GM21723 (cell line): ENCODE measurements around the gene HOXB5.

Source experiments
- ATAC-seq: cut with Tn5 transposase; IDR thresholded peaks from one replicate; pipeline ENCODE4 v1.9.1; 2021; ENCODE audit warnings: mild to moderate bottlenecking, moderate library complexity; ENCODE audit not compliant: unreplicated experiment

HOXB5 gene

DNA sequence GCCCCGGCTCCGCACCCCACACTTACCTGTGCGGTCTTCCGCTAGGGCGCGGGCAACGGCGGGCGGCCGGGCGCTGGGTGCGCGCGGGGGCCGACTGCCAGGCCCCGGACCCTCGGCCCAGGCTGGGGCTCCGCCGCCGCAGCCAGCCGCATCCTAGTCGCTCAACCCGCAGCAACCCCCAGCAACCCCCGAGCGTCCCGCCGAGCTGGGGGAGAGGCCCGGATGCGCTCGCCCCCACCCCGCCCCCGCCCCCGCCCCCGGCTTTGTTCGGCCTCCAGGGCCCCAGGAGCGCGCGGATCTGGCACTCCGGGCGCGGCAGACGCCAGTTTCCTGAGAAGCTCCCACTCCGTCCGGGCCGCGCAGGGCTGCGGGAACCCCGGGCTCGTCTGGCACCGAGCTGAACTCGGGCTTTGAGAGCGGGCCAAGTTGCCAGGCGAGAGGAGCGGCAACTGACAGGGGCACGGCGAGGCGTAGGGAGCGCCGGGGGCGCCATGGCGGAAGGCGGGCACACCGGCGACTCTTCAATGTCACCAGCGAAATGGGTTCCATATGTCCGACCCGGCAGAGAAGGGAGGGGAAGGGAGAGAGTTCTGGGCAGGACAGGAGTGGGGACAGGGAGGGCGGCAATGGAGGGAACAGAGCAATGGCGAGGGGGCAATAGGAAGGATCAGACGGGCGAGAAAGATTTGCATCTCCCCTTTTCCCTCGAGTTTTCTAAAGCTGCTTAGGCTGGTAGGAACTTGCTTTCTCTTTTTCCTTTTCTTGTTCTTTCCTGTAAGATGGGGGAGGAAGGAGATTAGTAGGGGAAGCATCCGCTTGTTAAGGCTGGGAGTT is 29.2 kb downstream of the HOXB5 start:
- no peak for ATAC-seq

DNA sequence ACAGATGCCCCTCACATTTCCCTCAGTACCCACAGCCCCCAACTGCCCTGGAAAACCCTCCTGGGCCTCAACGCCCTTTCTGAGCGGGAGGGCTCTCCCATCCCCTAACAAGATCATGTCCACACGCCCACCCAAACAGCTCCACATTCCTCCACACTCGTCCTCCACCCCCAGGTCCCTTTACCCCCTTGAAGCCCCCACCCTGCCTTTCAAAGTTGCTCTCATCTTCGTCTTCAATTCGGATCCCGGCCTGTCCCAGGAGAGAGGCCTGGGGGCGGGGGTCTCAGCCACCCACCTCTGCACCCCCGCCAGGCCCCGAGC is 29.8 kb downstream of the HOXB5 start:
- no peak for ATAC-seq

DNA sequence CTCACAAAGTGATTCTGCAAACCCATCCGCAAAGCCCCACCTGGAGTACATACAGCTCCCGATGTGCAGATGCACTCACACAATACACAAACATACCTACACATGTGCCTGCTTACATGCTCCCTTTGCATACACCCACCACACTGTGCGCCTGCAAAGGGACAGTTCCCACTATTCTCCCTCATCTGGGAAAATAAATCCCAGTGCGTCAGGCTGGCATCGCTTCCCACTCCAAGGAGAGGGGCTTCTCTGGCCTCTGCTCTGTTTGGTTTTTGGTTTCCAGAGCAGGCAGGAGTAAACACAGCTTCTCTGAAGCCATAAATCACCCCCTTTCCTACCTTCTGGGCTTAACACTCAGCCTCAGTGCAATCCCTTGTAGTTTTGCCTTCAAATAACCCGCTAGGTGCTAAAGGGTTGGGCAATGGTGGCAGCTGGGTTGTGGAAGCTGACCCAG is 30.2 kb downstream of the HOXB5 start:
- ATAC-seq, result no peak

DNA sequence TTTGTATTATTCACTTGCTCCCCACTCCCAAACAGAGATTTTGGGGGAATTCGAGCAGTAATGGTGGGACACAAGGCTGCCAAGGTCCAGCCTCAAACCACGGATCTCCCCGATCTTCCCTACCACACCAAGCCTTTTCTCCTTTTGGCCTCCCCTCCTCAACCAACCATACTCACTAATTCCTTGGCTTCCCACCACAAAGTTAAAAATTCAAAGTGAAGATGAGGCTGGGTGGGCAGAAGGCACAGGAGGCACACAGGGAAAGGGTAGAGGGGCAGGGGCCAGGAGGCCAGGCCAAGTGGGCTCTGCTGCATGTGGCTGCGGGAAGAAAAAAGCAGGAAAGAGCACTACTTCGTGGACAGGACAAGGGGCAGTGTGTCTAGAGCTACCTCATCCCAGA is 30.6 kb downstream of the HOXB5 start:
- no peak for ATAC-seq

DNA sequence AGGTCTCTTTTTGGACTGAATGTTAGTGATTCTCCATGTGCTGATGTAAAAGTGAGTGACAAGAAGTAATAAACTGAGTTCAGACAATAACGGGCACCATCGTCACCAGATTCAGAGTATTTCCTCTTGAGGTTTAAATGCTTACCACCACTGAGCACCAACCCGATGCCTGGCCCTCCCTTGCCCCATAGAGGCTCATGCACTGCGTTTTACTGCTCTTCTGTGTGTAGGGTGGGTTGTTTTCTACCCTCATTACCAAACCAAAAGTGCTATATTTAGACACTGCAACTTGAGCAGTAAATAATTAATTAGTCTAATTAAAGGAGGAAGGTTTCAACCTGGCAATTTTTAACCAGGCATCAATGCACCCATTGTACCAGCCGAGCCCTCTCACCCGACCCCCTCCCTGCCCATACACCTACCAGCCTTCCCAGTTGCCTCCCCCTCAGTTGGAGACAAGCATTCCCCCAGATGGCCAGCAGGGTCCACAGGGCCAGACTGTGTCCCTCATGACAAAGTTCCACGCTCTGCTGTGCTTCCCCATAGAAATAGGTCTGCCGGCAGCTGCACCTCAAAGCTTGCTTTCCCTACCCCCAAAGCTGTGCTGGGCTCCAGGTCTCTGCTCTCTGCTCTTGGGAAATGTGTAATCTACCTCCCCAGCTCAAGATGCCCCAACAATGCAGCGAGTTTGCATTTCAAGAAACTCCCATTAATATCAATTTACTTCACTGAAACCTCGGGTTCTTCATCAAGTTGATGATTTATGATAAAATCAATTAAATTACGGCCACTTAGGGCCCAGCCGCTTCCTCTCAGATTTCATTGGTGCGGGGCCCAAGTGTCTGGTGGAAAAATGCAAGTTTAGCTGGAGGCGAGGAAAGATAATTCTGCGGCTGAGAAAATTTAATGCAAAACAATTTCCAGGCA is 31.4 kb downstream of the HOXB5 start:
- no peak for ATAC-seq

DNA sequence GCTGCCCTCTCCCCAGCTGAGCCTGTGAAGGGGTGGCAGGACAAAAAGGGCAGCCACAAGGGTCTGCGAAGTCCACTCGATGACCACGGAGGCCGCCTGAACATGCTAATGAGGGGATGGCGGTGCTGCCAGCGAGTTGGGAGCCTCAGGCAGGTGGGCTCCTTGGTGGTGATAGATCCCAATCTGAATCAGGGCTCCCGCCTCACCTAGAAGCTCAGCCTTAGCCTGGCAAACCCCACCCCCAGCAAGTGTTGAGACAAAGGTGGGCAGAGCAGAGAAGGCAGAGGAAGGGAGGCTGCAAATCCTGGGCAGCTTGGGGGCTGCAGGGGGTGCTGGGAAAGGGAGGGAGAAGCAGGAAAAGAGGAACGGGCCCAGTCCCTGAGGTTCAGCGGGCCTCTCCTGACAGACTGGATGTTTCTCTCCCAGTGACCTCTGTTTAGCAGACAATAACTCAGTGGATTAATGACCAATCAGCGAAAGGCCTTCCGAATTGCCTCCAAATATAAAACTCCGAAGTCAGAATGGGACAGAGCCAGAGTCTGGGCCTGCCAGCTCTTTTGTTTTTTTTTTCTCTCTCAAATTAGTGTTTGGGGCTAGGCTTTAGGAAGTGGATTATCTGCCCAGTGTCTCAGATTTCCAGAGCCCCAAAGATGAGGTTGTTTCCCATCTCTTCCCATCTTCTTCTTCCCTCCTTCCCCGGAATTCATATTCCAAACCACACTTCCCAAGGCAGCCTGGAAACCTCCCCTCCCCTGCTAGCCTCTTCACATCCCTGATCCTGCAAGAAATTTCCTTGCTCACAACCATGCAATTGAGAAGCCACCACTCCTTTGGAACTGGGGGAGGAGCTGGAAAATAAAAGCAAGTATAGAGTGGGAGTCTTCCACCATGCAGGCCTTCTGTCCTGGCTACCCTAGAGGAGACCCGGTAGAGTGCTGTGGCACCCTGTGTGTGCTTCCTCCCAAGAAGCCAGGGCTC is 33.5 kb downstream of the HOXB5 start:
- ATAC-seq, result no peak

DNA sequence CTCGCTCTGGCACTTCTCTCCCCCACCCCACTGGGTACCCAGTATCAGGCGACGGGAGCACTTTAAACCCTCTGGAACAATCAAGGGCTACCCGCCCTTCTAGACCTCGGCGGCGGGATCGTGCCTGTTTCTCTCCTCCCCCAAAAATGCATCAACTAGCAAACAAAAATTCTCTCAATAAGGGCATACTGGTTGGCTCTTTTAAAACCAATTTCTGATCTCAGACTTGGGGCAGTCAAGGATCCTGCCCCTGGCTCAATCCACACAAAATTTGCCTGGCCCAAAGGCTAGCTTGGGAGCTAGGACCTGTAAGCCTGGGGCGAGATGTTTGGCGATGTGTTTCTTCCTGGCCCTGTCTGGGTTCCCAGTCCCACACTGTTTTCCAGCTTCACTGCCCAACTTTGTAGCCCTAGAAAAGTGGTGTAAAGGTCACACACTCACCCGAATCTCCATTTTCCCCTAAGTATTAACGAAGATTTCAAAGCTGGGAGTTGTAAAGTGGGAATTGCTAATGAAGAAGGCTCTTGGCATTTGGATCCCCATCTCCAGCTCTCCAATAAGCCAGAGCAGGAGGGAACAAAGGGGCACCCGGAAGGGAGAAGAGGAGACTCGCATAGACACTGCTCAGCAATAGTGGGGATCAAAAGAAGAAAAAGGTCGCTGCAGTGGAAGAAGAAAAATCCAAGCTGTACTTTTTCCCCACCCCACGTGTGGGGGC is 34.3 kb downstream of the HOXB5 start:
- no peak for ATAC-seq

DNA sequence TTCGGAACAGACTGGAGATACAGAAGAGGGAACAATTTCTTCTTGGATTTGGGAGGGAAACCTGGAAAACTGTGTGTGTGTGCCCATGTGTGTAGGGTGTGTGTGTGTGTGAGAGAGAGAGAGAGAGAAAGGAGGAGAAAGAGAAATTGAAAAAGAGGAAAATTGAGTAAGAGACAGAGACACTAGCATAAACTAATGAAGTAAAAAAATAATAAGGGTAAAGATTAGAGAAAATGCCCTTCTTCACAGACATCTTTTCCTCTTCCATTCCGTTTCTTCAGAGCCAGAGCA is 34.8 kb downstream of the HOXB5 start:
- ATAC-seq, result no peak

DNA sequence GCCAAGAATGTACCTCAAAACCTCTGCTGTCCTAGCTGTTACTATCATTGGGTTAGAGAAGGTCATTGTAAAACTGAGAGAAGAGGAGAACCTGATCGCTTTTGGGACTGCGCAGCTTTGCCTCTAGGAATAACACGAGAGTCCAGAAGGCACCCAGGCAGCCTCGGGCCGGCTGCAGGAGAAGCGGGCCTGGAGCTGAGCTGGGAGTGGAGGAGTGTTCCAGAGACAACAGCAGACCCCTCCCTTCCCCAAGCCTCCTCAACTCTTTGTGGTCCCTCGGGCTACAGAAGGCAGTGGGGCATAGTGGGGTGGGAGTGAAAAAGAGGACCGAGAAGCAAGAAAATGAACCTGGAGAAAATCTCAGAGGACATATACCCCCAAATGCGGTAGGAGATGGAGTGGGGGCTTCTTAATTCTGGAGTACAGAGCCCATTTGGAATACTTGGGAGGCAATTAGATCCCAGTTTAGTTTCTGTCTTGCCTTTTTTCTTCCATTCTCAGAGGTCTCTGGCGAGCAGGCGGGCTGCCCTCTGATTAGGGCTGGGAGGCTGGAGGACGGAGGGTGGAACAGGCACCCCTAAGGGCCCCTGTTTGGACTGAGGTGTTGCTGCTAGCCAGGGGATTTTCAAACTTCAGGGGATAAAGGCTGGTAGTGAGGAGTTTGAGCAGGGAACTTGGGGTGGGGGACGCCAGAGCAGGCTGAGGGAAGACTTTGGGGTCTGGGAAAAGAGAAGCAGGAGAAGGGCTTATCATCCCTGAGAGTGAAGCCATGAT is 35.3 kb downstream of the HOXB5 start:
- no peak for ATAC-seq

DNA sequence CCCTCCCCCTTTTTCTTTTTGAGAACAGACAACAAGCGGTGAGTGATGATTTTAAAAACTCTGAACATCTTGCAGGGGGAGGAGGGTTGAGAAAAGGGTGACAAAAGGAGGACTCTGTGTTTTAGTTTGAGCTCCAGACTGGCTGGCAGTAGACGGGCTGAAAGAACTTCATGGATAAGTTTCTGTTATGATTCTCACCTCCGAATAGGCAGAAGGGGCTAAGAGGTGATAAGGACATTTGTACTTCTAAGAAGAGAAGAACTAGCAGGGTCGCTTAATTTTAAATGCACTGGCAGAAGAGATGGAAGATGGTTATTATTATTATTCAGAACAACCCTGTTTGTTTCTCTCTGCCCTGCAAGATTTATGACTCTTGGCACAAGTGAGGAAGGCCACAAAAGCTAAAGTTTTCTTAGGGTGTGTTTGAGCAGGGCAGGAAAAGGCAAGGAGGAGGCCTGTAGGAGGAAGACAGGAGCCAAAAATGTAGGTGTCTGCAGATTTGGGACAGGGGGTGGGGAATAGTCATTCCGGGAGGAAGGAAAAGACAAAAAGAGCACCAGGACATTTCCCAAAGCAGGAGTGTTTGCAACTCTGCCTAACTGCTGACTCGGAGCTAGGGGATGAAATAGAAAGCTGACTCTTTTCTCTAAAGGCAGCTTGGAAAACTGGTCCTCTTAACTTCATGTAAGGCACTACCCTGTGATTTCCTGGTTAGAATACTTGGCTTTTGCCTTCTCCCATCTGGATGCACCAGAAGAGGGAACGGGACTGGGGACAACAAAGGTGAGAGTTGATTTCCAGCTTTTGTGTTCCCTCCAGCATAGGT is 36.8 kb downstream of the HOXB5 start:
- ATAC-seq, result no peak

DNA sequence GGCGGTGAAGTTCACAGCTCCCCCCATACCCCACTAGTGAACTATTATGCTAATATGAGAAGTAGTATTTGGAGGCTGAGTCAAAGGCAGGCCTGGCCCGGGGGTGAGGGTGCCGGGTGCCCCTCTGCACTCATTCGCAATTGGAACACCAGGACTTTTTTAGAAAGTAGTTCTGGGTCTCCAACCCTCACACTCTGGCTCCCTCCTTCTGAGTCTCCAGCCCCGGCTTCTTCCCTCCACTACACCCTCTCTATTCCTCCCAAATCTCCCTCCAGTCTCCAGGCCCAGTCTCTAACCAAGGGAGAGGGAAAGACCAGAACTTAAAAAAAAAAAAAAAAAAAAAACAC is 37.4 kb downstream of the HOXB5 start:
- ATAC-seq, result no peak

DNA sequence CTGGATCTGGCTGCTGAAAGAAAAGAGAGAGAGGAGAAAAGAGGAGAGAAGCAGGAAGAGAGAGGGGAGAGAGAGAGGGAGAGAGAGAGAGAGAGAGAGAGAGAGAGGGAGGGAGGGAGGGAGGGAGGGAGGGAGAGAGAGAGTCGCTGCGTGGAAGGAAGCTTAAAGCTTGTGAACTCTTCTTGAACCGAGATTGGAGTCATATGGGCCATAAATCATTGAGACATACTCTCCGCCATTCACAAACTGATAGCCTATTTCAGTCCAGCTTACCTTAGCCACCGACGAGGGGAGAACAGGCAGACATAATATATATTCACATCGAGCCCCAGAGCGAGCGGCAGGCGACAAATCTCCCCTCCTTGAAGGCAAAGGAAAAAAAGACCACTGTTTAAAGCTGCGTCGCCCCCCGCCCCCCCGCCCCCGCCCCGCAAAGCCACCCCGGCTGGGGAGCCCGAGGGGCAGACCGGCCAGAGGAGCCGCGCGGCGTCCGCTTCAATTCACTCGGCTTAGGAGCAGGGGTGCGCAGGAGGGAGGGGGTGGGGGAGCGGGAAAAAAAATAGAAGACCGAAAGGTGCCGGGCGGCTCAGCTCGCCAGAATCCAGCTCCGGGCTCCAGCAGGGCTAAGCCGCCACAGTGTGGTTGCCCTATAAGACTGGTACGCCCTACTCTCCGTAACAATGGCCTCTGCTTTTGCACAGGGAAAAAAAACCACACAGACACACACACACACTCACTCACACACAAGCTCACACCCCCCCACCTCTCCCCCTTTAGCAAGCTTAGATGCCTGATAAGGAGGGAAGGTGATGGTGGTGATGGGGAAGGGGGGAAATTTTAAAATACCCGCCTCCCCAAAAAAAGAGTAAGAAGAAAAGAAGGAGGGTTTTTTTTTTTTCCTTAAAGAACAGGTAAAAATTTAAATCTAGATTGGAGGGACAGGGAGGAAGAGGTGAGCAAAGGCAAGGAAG is 38.0 kb downstream of the HOXB5 start:
- no peak for ATAC-seq

DNA sequence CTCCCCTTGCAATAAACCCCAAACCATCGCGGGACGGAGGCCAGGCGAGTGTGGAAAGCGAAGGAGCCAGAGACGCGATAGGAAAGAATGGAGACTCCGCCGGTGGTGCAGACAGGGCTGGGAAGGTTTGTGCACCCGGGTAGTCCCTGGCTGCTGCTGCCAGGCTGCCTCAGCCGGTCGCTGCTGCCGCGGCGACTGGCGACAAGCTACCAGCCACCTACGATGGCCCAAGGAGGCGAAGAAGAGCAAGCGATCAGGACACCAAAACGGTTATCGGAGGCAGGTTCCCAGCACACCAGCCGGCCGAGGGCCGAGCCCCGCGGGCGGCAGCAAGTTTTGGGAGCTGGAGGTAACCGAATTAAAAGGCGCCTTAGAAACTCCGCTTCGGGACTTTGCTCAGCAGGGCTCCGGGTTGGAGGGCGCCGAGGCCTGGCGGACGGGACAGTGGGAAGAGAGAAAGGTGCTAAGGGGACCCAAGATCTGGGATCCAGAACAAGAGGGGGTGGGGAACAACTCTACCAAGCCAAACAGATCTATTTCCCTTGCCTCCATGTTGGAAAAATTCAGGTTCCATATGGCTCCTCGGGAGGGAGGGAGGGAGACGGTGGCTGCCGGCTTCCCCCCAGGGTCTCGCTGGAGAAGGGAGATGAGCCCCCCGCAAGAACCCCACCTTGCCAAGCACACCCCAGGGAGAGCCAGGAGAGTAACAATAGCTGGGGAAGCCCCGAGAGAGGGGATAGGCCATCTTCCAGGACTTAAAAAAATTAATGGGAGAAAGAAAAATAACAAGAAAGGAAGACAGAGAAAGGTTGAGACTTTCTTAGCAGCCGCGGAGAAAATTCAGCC is 38.9 kb downstream of the HOXB5 start:
- no peak for ATAC-seq

DNA sequence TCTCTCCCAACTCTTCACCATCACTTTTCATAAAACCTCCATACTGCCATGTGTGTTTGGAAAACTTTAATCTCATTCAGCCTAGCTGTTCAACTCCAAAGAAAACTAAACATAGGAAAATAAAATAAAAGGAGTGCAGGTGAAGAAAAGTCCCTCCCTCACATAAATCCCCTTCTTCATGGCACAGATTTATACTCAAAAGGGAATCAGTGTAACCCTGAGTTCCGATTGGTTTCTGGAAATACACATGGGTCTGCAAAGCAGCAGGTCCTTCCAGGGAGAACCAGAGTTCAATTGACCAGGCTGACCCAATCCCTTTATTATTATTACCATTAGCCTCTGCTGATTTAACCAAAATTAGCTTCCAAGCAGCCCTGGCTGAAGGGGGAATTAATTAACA is 39.8 kb downstream of the HOXB5 start:
- ATAC-seq, result no peak

DNA sequence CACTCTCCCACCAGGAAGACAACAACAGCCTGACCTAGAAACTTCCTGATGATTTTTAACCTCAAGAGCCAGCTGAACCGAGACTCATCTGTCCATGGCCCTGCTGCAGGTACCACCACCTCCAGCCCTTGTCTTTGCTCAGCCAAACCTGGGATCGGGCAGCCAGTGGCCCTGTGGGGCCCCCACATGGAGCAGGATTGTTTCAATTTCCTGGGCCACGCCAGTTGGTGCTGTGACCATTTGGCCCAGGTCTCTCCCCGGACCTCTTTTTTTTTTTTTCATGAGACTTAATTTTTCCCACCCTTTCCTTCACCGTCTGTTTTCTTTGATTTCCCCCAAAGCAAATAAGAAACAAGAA is 40.4 kb downstream of the HOXB5 start:
- no peak for ATAC-seq

DNA sequence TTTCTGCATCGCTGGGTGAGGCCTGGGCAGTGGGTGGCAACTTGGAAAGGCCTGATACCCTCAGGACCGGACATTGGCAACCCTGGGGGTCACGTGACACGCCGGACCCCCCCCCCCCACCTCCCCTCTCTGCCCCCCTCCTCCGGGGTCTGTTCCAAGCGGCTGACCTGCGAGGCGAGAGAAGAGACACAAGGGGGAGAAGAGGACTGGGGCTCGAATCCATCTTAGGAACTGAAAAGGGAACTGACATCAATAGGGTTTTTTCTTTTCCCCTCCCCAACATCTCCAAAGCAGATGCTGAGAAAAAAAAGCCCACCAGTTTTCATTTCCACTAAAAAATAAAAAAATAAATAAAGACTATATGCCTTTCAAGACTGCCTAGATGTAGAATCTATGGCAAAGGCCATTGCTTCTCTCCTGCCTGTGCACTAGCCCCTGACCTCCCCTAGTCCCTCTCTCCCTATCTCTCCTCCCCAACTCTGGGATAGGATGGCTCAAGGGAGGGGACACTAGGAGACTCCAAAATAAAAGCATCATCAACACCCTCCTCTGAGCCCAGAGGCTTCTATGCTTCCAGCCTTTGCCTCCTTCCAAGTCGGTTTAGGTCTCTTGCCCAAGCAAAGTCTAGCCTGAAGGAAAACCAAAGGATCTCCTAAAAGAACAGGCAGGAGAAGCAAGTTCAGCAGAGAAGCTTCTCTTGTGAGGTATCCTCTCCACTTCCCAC is 41.0 kb downstream of the HOXB5 start:
- ATAC-seq, result no peak
